GM19240 (cell line): ENCODE results near the gene CORT.

Experiments
- DNase-seq: peaks from one replicate; pipeline ENCODE4 v3.0.0; 2011; ENCODE audit warnings: low spot score; ENCODE audit not compliant: insufficient read length

CORT gene

GRCh38 chr1:10474613-10475507, 25.0 kb downstream of the CORT start, which contains the start of gene PEX14:
TSS of gene PEX14 (plus strand) at chr1:10474950. CDS start at chr1:10474967, 17 bp downstream.
- peak; percentile 76 for DNase-seq

GRCh38 chr1:10475510-10475909, 25.7 kb downstream of the CORT start:
- DNase-seq, result no peak

- no peak for DNase-seq
These were observed 29.5 kb downstream of the CORT start for GRCh38 chr1:10479296-10479695.

- no peak for DNase-seq
These were observed 30.8 kb downstream of the CORT start for GRCh38 chr1:10480614-10481013.

GRCh38 chr1:10484521-10484920, 34.7 kb downstream of the CORT start:
- no peak for DNase-seq

- DNase-seq, result no peak
These were observed 39.6 kb downstream of the CORT start for GRCh38 chr1:10489291-10490055.

- no peak for DNase-seq
These were observed 40.6 kb downstream of the CORT start for GRCh38 chr1:10490286-10490970.

- no peak for DNase-seq
These were observed 44.6 kb downstream of the CORT start for GRCh38 chr1:10494418-10494753.

GRCh38 chr1:10494754-10495474, 45.1 kb downstream of the CORT start:
- DNase-seq, result peak; percentile 83

- DNase-seq, result no peak
These were observed 45.6 kb downstream of the CORT start for GRCh38 chr1:10495475-10495817.

GRCh38 chr1:10495952-10496351, 46.1 kb downstream of the CORT start:
- DNase-seq, result no peak

- no peak for DNase-seq
These were observed 47.3 kb downstream of the CORT start for GRCh38 chr1:10497109-10497508.

- no peak for DNase-seq
These were observed 48.4 kb downstream of the CORT start for GRCh38 chr1:10498231-10498630.
